Panc1 (cell line): ENCODE data around the gene MAST4.

ENCODE experiments used
- REST ChIP-seq, 2 experiments: IDR thresholded peaks; 2 replicates each; pipeline ENCODE4 v1.6.1; 2011 to 2012; ENCODE audit warnings: low read depth in 2 of 2, control low read depth in 1 of 2, low read length in 1 of 2, mild to moderate bottlenecking in 1 of 2, moderate library complexity in 1 of 2; ENCODE audit not compliant: insufficient read depth in 1 of 2
- TCF7L2 ChIP-seq: IDR thresholded peaks from 2 replicates; pipeline ENCODE4 v1.6.1; 2011; ENCODE audit warnings: mild to moderate bottlenecking, low read depth, low read length, inconsistent platforms
- TF ChIP-seq, protein P1 (sequence below): fragments of 450-650 bp; IDR thresholded peaks from 2 replicates; pipeline ENCODE4 v1.5.1; 2017; ENCODE audit warnings: mild to moderate bottlenecking

- TF ChIP-seq, protein P1, sequence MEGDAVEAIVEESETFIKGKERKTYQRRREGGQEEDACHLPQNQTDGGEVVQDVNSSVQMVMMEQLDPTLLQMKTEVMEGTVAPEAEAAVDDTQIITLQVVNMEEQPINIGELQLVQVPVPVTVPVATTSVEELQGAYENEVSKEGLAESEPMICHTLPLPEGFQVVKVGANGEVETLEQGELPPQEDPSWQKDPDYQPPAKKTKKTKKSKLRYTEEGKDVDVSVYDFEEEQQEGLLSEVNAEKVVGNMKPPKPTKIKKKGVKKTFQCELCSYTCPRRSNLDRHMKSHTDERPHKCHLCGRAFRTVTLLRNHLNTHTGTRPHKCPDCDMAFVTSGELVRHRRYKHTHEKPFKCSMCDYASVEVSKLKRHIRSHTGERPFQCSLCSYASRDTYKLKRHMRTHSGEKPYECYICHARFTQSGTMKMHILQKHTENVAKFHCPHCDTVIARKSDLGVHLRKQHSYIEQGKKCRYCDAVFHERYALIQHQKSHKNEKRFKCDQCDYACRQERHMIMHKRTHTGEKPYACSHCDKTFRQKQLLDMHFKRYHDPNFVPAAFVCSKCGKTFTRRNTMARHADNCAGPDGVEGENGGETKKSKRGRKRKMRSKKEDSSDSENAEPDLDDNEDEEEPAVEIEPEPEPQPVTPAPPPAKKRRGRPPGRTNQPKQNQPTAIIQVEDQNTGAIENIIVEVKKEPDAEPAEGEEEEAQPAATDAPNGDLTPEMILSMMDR = no peak
- TF ChIP-seq REST (IDR thresholded peaks at IDR 0.05; ENCODE audit: insufficient read depth in 1 of 2, low read depth in 2 of 2, low read length in 1 of 2) = no peak
- no peak for TF ChIP-seq TCF7L2
Measured at GRCh38 chr5:67081261-67081660, 485.1 kb downstream of the MAST4 start.
